H1 (cell line): ENCODE measurements around the gene TBCD. TPM values are rescaled to one million over a fixed set of nuclear protein-coding genes. Genes with fewer than 3 reads are reported as not detected.

Source experiments
- CTCF ChIA-PET: fragments of 300-600 bp; sonication (Branson Sonifier 250); formaldehyde crosslinking; loops from one replicate; lab custom pipeline; 2021; ENCODE audit not compliant: partially characterized antibody; lab: Charles Lee
- POLR2A ChIA-PET: fragments of 300-600 bp; sonication (Branson Sonifier 250); formaldehyde crosslinking; loops from one replicate; lab custom pipeline; 2021; ENCODE audit warnings: inconsistent platforms; ENCODE audit not compliant: partially characterized antibody; lab: Charles Lee
- DNase-seq, 2 experiments: peaks; one replicate each; pipeline versions ENCODE4 v3.0.0 to v3.0.0-alpha.2; 2010 to 2022; ENCODE audit warnings: low spot score in 2 of 2, low read depth in 1 of 2, mixed read lengths in 1 of 2
- FAIRE-seq: peaks from 2 replicates; lab custom pipeline; 2011; peaks lifted over from hg19 to GRCh38; lab: Jason Lieb, UNC
- H2AFZ ChIP-seq: 2 replicates; pipeline ENCODE4 v1.8.1; 2012; ENCODE audit warnings: low read length, inconsistent platforms
- H2AK5ac ChIP-seq: 2 replicates; pipeline ENCODE4 v1.6.1; 2013; ENCODE audit warnings: low read depth, low read length
- H2BK120ac ChIP-seq: replicated peaks from 2 replicates; pipeline ENCODE3; 2013; ENCODE audit warnings: low read depth, low read length, inconsistent platforms
- H2BK12ac ChIP-seq: 2 replicates; pipeline ENCODE4 v1.6.1; 2013; ENCODE audit warnings: low read depth, low read length
- H2BK15ac ChIP-seq: 2 replicates; pipeline ENCODE4 v1.6.1; 2013; ENCODE audit warnings: low read length
- H2BK20ac ChIP-seq: 2 replicates; pipeline ENCODE4 v1.6.1; 2013; ENCODE audit warnings: low read length
- H2BK5ac ChIP-seq: 2 replicates; pipeline ENCODE4 v1.6.1; 2013; ENCODE audit warnings: low read depth, low read length
- H3K14ac ChIP-seq: 2 replicates; pipeline ENCODE4 v1.6.1; 2013; ENCODE audit warnings: inconsistent platforms; ENCODE audit not compliant: insufficient read length
- H3K18ac ChIP-seq: 2 replicates; pipeline ENCODE4 v1.6.1; 2013; ENCODE audit warnings: low read length; ENCODE audit errors: extremely low read depth
- H3K23ac ChIP-seq: 2 replicates; pipeline ENCODE4 v1.6.1; 2013; ENCODE audit warnings: inconsistent platforms; ENCODE audit not compliant: insufficient read length
- H3K23me2 ChIP-seq: 2 replicates; pipeline ENCODE4 v1.6.1; 2013; ENCODE audit warnings: low read depth, low read length
- H3K27ac ChIP-seq: 2 replicates; pipeline ENCODE4 v1.6.1; 2011; ENCODE audit warnings: low read depth, low read length, inconsistent platforms
- H3K27me3 ChIP-seq, 4 experiments: replicated peaks in 1 of 4; 1 replicate in 1 of 4; 2 replicates in 3 of 4; pipeline versions ENCODE4 v1.6.1 to v1.8.1; 2011 to 2013; ENCODE audit warnings: low read length in 3 of 4, mild to moderate bottlenecking in 3 of 4, inconsistent platforms in 2 of 4, mixed read lengths in 2 of 4, moderate library complexity in 1 of 4; ENCODE audit not compliant: control insufficient read depth in 3 of 4, insufficient read depth in 3 of 4; ENCODE audit errors: extremely low read depth in 1 of 4
- H3K36me3 ChIP-seq, 4 experiments: 2 replicates each; pipeline versions ENCODE4 v1.6.1 to v1.8.1; 2011 to 2013; ENCODE audit warnings: mild to moderate bottlenecking in 4 of 4, low read length in 3 of 4, moderate library complexity in 2 of 4, control low read depth in 1 of 4, inconsistent platforms in 1 of 4; ENCODE audit not compliant: insufficient read depth in 4 of 4, control insufficient read depth in 2 of 4
- H3K4ac ChIP-seq: replicated peaks from 2 replicates; pipeline ENCODE3; 2013; ENCODE audit warnings: low read length, low read depth, mixed read lengths, inconsistent platforms; ENCODE audit not compliant: insufficient read length
- H3K4me1 ChIP-seq, 4 experiments: replicated peaks in 1 of 4; 1 replicate in 1 of 4; 2 replicates in 3 of 4; pipeline versions ENCODE4 v1.6.1 to v1.8.1; 2011 to 2013; ENCODE audit warnings: low read length in 3 of 4, inconsistent platforms in 2 of 4, mixed read lengths in 1 of 4; ENCODE audit not compliant: insufficient read depth in 4 of 4, control insufficient read depth in 3 of 4
- H3K4me2 ChIP-seq, 2 experiments: 2 replicates each; pipeline versions ENCODE4 v1.6.1 to v1.8.1; 2011 to 2013; ENCODE audit warnings: low read depth in 2 of 2, low read length in 2 of 2, control low read depth in 1 of 2, inconsistent platforms in 1 of 2, mild to moderate bottlenecking in 1 of 2; ENCODE audit not compliant: insufficient read depth in 1 of 2
- H3K4me3 ChIP-seq, 4 experiments: fragments of 200-600, 300-600 bp in 1 of 4; sonication (generic), shearing (Covaris generic), sonication (Bioruptor Twin) in 1 of 4; 2 replicates each; pipeline versions ENCODE4 v1.5.1 to v1.8.1; 2011 to 2016; ENCODE audit warnings: low read length in 4 of 4, low read depth in 3 of 4, control low read depth in 2 of 4, inconsistent platforms in 2 of 4, mild to moderate bottlenecking in 2 of 4, mixed read lengths in 1 of 4, moderate library complexity in 1 of 4; ENCODE audit not compliant: insufficient read depth in 2 of 4; ENCODE audit errors: extremely low read depth in 1 of 4
- H3K56ac ChIP-seq: replicated peaks from 2 replicates; pipeline ENCODE3; 2013; ENCODE audit warnings: low read depth, mild to moderate bottlenecking, mixed read lengths, low read length, inconsistent platforms; ENCODE audit not compliant: insufficient read length
- H3K79me1 ChIP-seq: 2 replicates; pipeline ENCODE4 v1.6.1; 2013; ENCODE audit warnings: low read depth, low read length, control low read depth
- H3K79me2 ChIP-seq, 2 experiments: 2 replicates each; pipeline versions ENCODE4 v1.6.1 to v1.8.1; 2012 to 2013; ENCODE audit warnings: low read length in 2 of 2, mild to moderate bottlenecking in 2 of 2, inconsistent platforms in 1 of 2; ENCODE audit not compliant: insufficient read depth in 2 of 2, control insufficient read depth in 1 of 2
- H3K9ac ChIP-seq, 4 experiments: replicated peaks in 1 of 4; 1 replicate in 1 of 4; 2 replicates in 3 of 4; pipeline versions ENCODE4 v1.6.1 to v1.8.1; 2011 to 2013; ENCODE audit warnings: low read depth in 3 of 4, low read length in 3 of 4, control low read depth in 2 of 4, mild to moderate bottlenecking in 2 of 4, moderate library complexity in 2 of 4, inconsistent platforms in 1 of 4; ENCODE audit errors: extremely low read depth in 1 of 4
- H3K9me3 ChIP-seq, 2 experiments: 2 replicates each; pipeline versions ENCODE4 v1.6.1 to v1.8.1; 2012 to 2013; ENCODE audit warnings: mild to moderate bottlenecking in 2 of 2, moderate library complexity in 2 of 2, control low read depth in 1 of 2, inconsistent platforms in 1 of 2, low read depth in 1 of 2, low read length in 1 of 2, mixed read lengths in 1 of 2; ENCODE audit not compliant: insufficient read depth in 2 of 2
- H4K20me1 ChIP-seq, 2 experiments: replicated peaks in 1 of 2; 2 replicates each; pipeline versions ENCODE3 to v1.8.1; 2011 to 2013; ENCODE audit warnings: inconsistent platforms in 2 of 2, low read length in 2 of 2, mild to moderate bottlenecking in 1 of 2; ENCODE audit not compliant: insufficient read depth in 2 of 2, control insufficient read depth in 1 of 2
- H4K5ac ChIP-seq: 2 replicates; pipeline ENCODE4 v1.6.1; 2013; ENCODE audit warnings: low read length, low read depth, mixed read lengths, inconsistent platforms; ENCODE audit not compliant: insufficient read length
- H4K8ac ChIP-seq: 2 replicates; pipeline ENCODE4 v1.8.0; 2013; ENCODE audit warnings: mild to moderate bottlenecking, moderate library complexity, low read length, inconsistent platforms; ENCODE audit not compliant: insufficient read depth; ENCODE audit errors: extremely low read depth
- H4K91ac ChIP-seq: replicated peaks from 2 replicates; pipeline ENCODE3; 2013; ENCODE audit warnings: low read length, mixed read lengths, inconsistent platforms; ENCODE audit not compliant: insufficient read length
- ATF3 ChIP-seq: IDR thresholded peaks from 2 replicates; pipeline ENCODE4 v1.6.1; 2011; ENCODE audit warnings: low read depth, mild to moderate bottlenecking, low read length; ENCODE audit not compliant: insufficient read depth
- BACH1 ChIP-seq: IDR thresholded peaks from 2 replicates; pipeline ENCODE4 v1.6.1; 2012; ENCODE audit warnings: low read length, improper control_type of control experiment
- BCL11A ChIP-seq, 2 experiments: IDR thresholded peaks; one replicate each; pipeline ENCODE4 v1.6.1; 2011; ENCODE audit warnings: low read depth in 2 of 2, low read length in 2 of 2, mild to moderate bottlenecking in 2 of 2
- CHD2 ChIP-seq: IDR thresholded peaks from 2 replicates; pipeline ENCODE4 v1.6.1; 2012; ENCODE audit warnings: low read length, improper control_type of control experiment
- CREB1 ChIP-seq: IDR thresholded peaks from 2 replicates; pipeline ENCODE4 v1.6.1; 2012; ENCODE audit warnings: inconsistent platforms
- JUND ChIP-seq: IDR thresholded peaks from 2 replicates; pipeline ENCODE4 v1.6.1; 2011; ENCODE audit warnings: mild to moderate bottlenecking, improper control_type of control experiment, low read length
- NANOG ChIP-seq: IDR thresholded peaks from 2 replicates; pipeline ENCODE4 v1.6.1; 2011; ENCODE audit warnings: low read length, low read depth, mild to moderate bottlenecking, inconsistent platforms; ENCODE audit not compliant: insufficient read depth, poor library complexity, severe bottlenecking
- RBBP5 ChIP-seq: IDR thresholded peaks from 2 replicates; pipeline ENCODE4 v1.7.1; 2012; ENCODE audit warnings: low read depth, mild to moderate bottlenecking, inconsistent platforms, low read length, moderate library complexity, borderline replicate concordance
- SIX5 ChIP-seq: IDR thresholded peaks from 2 replicates; pipeline ENCODE4 v1.6.1; 2011; ENCODE audit warnings: mild to moderate bottlenecking, low read depth, low read length
- TAF1 ChIP-seq: IDR thresholded peaks from 2 replicates; pipeline ENCODE4 v1.6.1; 2011; ENCODE audit warnings: mild to moderate bottlenecking, low read depth, low read length
- WGBS, 2 experiments: shearing (Covaris generic) in 1 of 2; methylation state at CpG; one replicate each; pipeline versions ENCODE4 v1.1.6 to v1.1.7; 2013 to 2015; ENCODE audit warnings: low lambda C conversion rate in 2 of 2, mixed read lengths in 2 of 2, inconsistent platforms in 1 of 2, low coverage in 1 of 2, missing lambda C conversion rate in 1 of 2; ENCODE audit not compliant: insufficient replicate concordance in 2 of 2, insufficient coverage in 1 of 2, insufficient read length in 1 of 2; ENCODE audit errors: extremely low coverage in 1 of 2, missing lambda C conversion rate in 1 of 2; 5-methylcytosine and 5-hydroxymethylcytosine counted together
- polyA plus RNA-seq, 7 experiments: library from polyadenylated mRNA; depleted of rRNA in 3 of 7; stranded (reverse) in 5 of 7; unstranded in 2 of 7; fragments of >200 nt in 5 of 7; fragments of 200-250 nt in 2 of 7; gene quantifications; 1 replicate in 5 of 7; 2 replicates in 1 of 7; 4 replicates in 1 of 7; pipeline versions ENCODE4 v1.2.1 to v1.2.3, GENCODE V29; 2011 to 2013; ENCODE audit warnings: missing spikeins in 2 of 7, mixed read lengths in 2 of 7
- total RNA-seq: library from RNA; stranded (reverse); fragmentation: NEBNext Ultra II Directional; extraction: Animal tissue kit (Norgen Biotek cat#: 25700); gene quantifications from 2 replicates; pipeline ENCODE4 v1.2.1, GENCODE V29; 2021

The TBCD gene
- total and polyA plus RNA-seq, 2 of the 8 experiments (the other 6 are each of a cell fraction or from before 2014, with no cell fraction given): 118 to 162 TPM

DNA sequence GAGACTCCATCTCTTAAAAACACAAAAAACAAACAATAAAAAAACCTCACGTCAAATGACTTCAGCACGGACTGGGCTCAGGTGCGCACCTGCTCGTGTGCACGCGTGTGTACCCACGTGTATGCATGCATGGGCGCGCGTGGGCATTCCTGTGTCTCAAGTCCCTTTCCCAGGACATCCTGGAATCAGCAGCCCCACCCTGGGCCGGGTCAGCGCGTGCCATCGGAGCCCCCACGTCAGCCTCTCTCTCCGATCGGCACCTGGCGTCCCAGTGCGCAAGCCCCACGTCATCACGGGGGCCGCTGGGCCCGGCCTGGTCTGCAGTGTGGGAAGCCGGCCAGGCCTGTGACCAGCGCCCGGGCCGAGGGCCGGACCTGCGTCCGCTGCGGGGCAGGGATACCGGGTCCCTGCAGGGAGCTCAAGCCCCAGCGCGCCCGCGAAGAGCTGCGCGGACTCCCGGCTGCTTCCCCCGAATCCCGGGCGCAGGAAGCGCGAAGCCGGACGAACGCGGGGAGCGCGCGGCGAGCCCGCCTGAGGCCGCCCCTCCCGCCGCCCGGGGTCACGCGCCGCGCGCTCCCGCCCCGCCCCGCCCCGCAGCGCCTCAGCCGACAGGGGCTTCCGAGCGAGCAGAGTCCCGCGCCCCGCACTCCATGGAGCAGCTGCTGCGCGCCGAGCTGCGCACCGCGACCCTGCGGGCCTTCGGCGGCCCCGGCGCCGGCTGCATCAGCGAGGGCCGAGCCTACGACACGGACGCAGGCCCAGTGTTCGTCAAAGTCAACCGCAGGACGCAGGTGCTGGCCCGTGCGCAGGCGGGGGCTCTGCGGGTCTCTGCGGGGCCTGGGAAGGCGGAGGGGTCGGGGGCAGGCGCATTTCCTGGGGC lies 16.6 kb upstream of the TBCD start, which contains the start of gene FN3K:
Gene FN3K, plus strand, starts transcription at position 629 of the 880 bp plus-strand sequence. Its CDS starts 22 bp downstream, at position 651.
- Histone ChIP-seq H3K9me3 (peaks cover 2 to 5% of the 10 kb centered on the region in 2 experiments; a peak in 2 of 4 replicates), H3K4me2 (peak within 1 kb of the TSS; percentile 68 to 72), H2BK20ac (no peak within 1 kb of the TSS), H3K79me2 (no peaks in the 10 kb centered on the region), H4K8ac (peak within 1 kb of the TSS; percentile 80), H4K20me1 (no peaks in the 10 kb centered on the region), H3K27me3 (peaks cover 0 to 3% (median 0%) of the 10 kb centered on the region in 4 experiments; a peak in 2 of 7 replicates), H2AK5ac (no peak within 1 kb of the TSS), H3K23ac (no peak within 1 kb of the TSS), H2AFZ (peak within 1 kb of the TSS; percentile 21; the same call in 1 of the 2 replicates), H3K14ac (no peak within 1 kb of the TSS), H2BK15ac (no peak within 1 kb of the TSS), H3K27ac (0 out of 2 replicates have a peak within 1 kb of the TSS, but pooled peaks have one; percentile 31), H2BK120ac (no peak within 1 kb of the TSS), H3K36me3 (peaks cover 0 to 8% (median 2%) of the 10 kb centered on the region in 4 experiments; a peak in 4 of 8 replicates), H4K91ac (peak within 1 kb of the TSS; percentile 73), H2BK12ac (0 out of 2 replicates have a peak within 1 kb of the TSS, but pooled peaks have one; percentile 17), H3K4me1 (peaks cover 0 to 2% (median under 1%) of the 10 kb centered on the region in 4 experiments; a peak in 2 of 7 replicates), H4K5ac (peak within 1 kb of the TSS; percentile 60), H3K4ac (no peak within 1 kb of the TSS), H3K56ac (peak within 1 kb of the TSS; percentile 46), H2BK5ac (no peak within 1 kb of the TSS; the same call in 1 of the 2 replicates), H3K23me2 (peaks cover 11% of the 10 kb centered on the region; the same call in 1 of the 2 replicates), H3K18ac (peak within 1 kb of the TSS; percentile 60), H3K4me3 (peak within 1 kb of the TSS; percentile 53 to 77 (median 66)), H3K9ac (peak within 1 kb of the TSS; percentile 54 to 77 (median 73)), H3K79me1 (no peaks in the 10 kb centered on the region; the same call in 1 of the 2 replicates)
- ChIA-PET POLR2A (interaction anchor here (0.8 to 1.5 kb wide), 5 partner anchors 12 to 48 kb away, joined by 3 to 5 read pairs (median 3); partner anchors contain the start of gene FN3KRP), CTCF (interaction anchor here (1.1 kb wide), 2 partner anchors 30 to 201 kb away, joined by 3 read pairs; no protein-coding TSS in a partner anchor)
- DNase-seq: peak in 1 of 2 experiments; percentile 85
- FAIRE-seq: no peak
- 10% methylated on average over 68 of the region's 101 CpGs; no CpG with 5 or more reads in 1 of the 2 experiments for WGBS, 2 experiments
- TF ChIP-seq SIX5: no peak
- TF ChIP-seq ATF3: no peak
- TF ChIP-seq CHD2: no peak
- peak; percentile 88 for TF ChIP-seq CREB1
- TF ChIP-seq RBBP5: peak; percentile 72; the same call in 1 of the 2 replicates
- 0 out of 2 replicates have a peak, but pooled peaks have one; percentile 41 for TF ChIP-seq TAF1
- no peak for TF ChIP-seq BCL11A (IDR thresholded peaks at IDR 0.05; ENCODE audit: low read depth in 2 of 2, low read length in 2 of 2)
- TF ChIP-seq JUND: no peak
- no peak for TF ChIP-seq BACH1
- no peak for TF ChIP-seq NANOG
